ENCODE results near the gene GOLGA6C.
A peak's percentile ranks its signal among the peaks of the same experiment; 100 is the strongest.
"Not testable (repeated sequence)": the region's sequence is repeated elsewhere in the genome, so short reads cannot be mapped to it uniquely, and the experiment has no call there.

The GOLGA6C gene

DNA sequence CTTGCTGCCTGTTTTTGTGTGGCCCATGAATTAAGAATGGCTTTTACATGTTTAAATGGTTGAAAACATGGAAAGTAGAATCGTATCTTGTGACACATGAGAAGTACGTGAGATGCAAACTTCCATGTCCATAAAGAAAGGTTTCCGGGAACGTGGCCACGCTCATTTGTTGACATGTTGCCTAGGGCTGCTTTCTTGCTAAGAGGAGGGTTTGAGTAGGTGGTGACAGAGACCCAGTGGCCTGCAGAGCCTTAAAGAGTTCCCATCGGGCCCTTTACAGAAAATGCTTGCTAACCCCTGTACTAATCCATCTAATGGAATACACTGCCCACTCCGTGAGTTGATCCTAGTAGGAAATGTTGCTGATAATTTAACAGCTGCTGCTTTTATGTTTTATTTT is 31.0 kb upstream of the GOLGA6C start:
- not testable (repeated sequence) for DNase-seq (ENCODE audit: low read depth)

DNA sequence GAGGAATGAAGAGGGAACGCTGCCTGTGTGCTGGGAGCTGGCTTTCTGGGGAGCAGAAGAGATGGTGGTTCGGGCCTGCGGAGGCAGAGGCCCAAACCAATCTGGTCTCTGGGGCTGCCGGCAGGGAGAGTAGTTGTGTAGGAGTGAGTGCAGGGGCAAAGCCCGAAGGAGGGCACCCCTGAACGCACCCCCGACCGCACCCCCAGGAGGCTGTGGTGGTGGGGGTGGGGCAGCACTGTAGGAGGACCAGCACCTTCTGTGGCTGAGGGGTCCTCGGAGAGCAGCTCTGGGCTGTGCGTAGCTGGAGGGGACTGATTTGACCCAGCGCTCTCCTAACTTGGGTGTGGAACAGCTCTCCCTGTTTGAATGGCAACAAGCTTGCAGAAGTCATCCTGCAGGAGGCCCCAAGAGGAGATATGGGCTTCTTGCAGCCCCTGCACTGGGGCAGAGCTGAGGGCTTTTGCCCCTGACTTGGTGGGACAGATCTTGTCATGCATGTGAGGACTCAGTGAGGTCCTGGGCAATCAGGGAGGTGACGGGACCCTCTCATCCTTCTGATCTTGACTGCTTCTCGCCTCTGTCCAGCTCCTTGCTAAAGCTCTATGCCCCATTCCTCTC is 30.4 kb upstream of the GOLGA6C start:
- no peak for DNase-seq (ENCODE audit: low read depth)

DNA sequence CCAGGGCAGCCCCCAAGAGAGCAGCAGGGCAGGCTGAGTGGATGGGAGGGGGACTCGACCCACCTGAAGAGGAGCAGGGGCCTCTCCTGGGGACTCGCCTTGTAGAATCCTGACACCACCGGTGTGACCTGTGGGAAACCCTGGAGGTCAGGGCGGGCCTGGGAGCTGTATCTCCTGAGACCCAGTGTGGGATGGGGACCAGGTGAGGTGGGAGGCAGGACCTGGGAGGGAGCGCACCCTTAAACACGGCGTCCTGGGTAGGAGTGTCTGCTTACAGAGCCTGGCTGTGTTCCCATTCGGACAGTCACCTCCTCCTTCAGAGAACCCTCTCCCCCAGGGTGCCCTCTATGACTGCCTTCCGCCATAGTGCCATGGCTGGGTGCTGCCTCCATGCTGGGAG is 29.3 kb upstream of the GOLGA6C start:
- DNase-seq (ENCODE audit: low read depth): no peak

DNA sequence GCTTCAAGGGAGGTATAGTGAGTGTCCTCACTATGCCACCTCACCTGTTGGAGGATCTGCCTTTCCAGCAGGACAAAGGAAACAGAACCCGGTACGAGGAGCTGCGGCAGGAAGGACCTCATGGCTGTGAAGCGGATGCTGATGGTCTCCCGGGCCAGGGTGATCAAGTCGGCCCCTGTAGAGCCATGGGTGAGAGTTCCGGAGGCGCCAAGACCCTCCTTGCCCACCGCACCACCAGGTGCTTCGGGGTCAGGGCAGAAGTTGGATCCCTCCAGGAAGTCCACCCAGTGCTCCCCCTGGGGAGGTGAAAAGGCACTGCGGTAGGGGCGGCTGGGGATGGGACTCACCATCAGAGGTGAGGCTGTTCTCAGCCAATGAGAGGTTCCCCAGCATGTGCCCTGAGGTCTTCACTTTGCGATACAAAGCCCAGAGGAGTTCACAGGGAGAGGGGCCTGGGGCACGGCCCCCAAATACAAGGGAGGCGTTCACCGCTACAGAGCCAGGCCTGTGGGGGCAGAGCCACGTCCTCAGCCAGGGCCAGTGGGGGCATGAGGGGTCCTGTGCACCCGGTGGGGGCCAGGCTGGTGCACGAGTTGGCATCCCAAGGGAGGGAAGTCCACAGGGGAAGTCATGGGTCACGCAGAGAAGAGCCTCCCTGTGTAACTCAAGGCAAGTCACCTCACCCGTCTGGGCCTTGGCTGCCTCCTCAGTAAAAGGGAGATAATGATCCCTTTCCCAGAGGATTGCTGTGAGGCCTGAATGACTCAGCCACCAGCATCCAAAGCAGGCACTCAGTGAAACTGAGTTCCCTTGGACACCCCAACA is 28.7 kb upstream of the GOLGA6C start:
- DNase-seq (ENCODE audit: low read depth): peak; percentile 13

DNA sequence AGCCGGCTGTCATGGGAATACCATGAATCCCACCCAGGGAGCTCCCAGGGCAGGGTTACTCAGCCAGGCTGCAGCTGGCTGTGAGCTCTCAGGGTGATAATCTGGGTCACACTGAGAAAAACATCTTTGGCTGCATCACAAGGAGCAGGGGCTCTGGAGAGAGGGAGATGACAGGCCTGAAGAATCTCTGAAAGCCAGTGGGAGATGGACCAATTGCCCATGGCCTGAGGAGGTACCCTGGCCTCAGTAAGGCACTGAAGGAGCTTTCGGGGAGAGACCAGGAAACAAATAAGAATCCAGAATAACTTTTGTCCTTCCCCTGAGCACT is 28.2 kb upstream of the GOLGA6C start:
- no peak for DNase-seq (ENCODE audit: low read depth)

DNA sequence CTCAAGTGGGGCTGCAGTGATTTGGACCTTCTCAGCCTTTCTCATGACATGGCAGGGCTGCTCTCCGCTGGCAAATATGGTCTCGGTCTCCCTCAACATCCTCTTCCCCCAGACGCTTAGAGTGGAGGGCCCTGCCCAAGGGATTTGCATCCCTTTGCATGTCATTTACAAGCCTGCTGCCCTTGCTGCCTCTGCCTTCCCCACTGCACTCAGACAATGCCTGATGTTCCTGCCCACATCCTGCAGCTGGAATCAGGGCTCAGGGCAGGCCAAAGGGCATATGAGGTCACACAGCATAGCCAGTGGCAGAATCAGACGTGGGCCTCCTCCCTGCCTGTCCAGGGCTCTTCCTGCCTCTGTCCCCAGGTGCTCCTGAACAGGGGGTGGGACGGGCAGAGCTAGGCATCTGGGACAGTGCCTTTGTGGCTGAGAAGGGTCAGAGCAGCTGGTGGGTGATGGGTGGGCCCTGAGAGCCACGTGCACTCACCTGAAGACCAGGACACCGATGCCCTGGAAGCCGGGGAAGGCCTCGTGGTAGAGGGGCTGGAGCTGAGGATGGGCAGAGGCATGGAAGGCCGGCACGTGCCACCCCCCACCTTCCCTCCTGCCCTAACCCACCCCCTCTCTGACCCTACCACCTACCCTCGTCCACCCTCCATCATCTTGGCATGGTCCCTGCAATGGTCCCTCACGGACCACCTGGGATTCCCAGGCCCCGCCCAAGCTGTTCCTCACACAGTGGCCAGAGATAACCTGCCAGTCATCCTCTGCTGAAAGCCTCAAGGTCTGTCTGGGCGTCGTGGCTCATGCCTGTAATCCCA is 27.4 kb upstream of the GOLGA6C start:
- no peak for DNase-seq (ENCODE audit: low read depth)

DNA sequence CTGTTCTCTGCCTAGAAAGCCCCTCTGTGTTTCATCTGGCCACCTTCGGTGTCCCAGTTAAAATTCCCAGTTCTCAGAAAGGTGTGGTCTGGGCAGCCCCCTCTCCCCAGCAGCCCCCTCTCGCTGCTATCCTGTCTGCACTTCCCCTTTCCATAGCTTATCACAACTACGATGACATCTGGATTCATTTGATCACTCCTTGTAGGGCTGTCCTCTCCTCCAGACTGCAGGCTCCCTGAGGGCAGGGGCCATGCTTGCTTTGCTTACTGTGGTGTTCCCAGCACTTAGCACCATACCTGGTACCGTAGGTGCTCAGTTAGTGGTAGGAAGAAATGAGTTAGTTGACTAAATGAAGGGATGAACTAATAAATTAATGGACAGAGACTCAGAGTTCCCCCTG is 26.3 kb upstream of the GOLGA6C start:
- DNase-seq (ENCODE audit: low read depth): no peak

DNA sequence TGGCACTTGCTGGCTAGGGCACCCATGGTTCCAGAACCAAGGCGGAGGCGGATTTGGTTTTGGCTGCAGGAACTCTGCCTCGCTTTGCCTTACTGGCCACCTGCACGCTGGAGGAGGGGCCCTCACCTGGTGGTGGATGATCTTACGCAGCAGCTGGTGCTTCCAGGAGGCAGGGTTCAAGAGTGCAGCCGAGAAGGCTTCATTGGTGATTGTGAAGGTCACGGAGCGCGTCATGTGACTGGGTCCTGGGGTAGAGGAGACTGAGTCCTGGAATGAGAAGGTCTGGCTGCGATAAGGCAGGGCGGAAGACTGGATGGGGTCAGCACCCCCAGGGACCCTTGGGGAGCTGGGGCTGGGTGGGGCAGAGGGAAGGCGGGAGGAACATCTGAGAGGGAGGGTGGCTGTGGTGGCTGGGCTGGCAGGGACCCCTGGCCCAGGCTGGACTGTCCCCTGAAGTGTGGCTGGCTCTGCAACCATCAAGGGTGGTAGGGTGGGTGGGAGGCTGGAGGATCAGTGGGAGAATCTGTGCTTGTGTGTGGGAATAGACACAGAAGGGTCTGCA is 25.8 kb upstream of the GOLGA6C start:
- no peak for DNase-seq (ENCODE audit: low read depth)

DNA sequence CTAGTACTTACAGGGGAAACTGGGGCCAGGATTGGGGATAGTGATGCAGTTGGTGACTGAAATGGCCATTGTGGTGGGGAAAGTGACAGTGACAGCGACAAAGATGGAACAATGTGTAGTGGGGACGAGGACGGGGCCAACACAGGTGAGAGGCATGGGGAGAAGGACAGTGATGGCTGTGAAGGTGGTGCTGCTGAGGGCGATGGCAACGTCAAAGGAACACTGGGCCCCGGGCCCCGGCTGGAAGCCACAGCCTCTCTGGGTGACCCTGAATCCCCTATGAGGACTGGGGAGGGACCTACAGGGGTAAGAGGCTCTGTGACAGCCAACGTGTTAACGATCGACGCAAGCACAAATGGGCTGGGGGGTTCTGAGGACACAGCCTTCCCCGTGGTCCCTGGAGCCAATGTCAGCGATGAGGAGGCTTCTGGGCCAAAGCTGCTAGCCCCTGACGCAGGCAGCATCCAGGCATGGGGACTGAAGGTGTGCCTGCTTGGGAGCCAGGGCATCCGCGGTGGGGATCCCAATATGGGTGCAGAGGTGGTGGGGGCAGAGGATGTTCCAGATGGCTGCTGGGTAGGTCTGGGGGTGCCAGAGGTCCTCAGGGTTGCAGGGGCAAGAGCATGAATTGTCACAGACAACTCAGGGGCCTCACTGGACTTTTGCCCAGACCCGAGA is 25.2 kb upstream of the GOLGA6C start:
- no peak for DNase-seq (ENCODE audit: low read depth)

DNA sequence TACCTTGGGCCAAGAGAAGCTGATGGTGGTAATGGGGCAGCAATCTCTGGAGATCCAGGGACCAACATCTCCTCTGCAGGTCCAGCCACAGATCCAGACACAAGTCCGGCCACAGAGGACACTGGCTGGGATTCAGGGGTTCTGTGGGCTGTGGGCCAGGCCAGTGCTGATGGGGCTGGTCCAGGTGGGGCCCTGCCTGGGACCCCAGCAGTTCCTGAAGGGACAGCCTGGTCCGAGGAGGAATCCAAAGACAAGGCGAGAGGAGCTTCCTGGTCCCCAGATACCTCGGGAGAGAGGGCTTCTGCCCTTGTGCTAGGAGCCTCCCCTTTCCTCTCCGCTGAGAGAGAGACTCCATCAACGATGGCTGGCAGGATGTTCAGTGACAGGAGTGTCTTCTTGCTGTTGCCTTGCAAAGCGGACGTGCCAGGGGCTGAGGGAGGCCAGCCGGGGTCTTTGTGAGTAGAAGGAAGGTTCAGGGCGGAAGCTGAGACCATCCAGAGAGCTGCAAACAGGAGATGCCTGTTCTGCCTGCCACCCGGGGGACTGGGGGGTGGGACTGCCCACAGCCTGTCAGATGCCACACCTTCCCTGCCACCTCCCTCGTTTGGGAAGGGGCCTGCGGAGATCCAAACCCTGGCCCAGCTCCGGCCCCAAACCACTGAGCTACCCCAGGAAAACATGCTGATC is 24.5 kb upstream of the GOLGA6C start:
- DNase-seq (ENCODE audit: low read depth): no peak

DNA sequence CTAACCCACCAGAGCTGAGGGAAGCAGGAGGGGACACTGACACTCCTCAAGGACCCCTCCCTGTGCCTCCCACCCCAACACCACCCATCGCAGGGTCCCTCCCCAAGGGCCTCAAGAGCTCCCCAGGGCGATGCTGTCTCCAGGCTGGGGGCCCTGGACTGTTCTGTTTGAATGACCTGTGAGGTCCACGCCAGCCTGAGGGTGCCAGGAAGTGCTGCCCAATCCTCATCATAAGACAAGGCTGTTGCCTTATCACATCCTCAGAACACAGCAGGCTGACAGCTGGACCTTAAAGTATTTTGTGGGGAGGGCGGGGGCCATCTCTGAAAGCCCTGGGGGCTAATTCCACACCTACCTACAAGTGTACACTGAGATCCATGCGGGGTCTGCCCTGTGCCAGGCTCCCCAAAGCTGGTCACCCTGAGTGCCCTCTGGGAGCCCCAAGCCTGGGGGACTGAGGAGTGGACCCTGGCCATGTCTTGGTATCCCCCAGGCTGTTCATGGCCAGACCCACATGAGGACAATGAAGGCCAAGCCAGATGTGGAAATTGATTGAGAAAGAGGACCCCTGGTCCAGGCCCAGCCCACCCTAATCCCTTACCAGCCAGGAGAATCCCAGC is 23.8 kb upstream of the GOLGA6C start:
- no peak for DNase-seq (ENCODE audit: low read depth)

DNA sequence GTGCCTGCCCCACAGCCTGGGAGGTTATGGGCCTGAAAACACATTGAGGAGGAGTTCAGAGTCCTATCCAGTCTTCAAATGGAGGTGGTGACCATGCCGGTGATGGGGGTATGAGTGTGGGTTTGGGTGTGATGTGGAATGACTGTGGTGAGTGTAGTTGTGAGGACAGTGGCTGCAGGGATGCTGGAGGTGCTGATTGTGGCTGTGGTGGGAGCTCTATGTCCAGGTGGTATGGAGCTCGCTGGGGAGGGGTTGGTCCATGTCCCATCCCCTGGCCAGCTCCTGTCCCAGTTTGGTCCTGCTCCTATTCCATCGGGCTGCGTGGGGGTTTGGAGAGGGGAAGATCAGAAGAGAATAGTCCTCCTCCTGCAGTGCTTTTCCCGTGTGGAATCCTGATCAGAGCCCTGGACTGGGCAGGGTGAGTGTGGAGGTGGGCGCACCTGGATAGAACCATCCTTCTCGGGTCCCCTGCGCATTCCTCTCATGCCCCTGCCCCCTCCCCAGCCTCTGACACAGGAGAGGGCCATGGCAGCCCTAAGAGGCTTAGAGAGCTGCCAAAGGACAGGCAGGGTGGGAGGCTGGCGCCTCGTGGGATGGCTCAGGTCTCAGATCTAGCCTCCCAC is 23.0 kb upstream of the GOLGA6C start:
- no peak for DNase-seq (ENCODE audit: low read depth)

DNA sequence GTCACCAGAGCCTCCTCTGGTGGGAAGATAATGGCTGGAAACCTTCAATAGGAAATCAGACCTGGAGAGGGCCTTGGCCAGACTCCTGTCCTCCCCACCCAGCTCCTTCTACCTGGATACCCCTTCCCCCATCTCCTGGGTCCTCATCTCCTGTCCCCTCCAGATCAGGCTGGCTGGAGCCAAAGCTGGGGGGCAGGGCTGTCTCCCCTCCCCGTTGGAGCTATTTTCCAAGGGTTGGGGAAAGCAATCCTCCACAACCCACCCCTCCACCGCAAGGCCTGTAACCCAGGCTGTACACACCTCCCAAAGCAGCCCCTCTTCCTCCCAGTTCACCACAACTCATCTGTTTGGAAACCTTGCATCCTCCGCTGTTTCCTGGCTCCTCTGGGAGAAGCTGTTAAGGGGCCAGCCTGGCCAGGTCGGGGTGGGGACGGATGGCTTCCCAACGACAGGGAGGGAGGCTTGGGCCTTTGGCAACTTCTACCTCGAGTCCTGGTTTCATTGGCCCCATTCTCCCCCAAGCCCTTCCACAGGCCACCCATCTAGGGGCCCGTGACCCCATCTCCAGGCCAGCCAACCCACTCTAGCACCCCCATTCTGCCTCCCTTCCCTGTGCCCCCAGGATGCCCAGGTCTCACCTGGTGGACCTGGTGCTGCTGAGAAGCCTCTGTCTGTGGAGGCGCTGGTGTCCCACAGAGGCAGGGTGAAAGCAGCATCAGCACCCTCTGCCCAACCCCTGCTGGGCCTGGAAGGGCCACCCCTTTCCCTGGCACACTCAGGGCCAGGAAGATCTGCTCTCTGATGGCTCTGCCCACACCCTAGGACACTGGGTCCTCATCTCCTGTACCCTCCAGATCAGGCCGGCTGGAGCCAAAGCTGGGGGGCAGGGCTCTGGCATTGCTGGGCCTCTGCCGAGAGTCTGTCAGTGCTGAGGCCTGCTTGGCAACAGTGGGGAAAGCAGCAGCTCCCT is 22.1 kb upstream of the GOLGA6C start:
- DNase-seq (ENCODE audit: low read depth): no peak

DNA sequence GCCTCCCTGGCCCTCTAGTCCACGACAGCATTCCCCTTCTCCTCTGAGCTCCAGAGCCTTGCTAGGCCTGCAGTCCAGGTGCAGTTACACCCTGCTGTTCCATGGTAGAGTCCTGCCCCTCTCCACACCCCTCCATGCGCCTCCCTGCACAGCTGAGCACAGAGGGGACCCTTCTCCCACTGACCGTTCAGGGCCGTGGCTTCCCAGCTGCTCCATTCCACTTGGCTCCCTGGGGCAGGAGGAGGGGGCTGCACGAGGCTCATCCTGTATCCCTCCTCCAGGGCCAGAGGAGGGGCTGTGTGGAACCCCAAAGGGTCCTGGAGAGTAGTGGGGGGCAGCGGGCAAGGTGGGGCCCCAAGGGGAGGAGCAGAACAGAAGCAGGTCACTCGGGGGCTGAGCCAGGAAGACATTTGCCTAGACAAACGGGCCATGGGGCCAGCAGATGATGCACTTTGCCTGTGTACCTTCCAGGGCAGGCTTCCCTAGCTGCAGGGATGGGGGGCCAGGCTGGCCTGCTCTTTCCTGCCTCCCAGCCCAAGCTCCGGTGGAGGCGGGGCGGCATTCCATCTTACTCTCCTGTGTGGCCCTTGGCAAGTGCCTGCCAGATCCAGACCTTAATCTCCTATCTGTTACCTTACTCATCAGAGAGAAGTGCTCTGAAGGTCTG is 20.7 kb upstream of the GOLGA6C start:
- no peak for DNase-seq (ENCODE audit: low read depth)

DNA sequence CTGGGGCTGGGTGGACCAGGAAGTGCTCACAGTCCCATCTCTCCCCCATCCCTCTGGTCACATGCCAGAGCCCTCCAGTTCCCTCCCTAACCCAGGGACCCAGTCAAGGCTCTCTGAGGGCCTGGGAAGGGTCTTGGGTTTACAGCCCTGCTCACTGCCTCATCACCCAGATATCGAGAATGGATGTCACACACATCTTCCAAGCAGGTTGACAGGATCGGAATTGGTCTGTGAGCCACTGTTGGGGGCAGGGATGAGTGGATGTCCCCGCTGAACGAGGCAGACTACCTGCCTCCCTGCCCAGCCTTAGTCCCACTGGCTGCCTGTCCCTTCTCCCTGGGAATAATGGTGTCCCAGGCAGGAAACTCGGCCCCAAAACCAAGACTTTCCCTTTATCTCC is 20.0 kb upstream of the GOLGA6C start:
- DNase-seq (ENCODE audit: low read depth): no peak

DNA sequence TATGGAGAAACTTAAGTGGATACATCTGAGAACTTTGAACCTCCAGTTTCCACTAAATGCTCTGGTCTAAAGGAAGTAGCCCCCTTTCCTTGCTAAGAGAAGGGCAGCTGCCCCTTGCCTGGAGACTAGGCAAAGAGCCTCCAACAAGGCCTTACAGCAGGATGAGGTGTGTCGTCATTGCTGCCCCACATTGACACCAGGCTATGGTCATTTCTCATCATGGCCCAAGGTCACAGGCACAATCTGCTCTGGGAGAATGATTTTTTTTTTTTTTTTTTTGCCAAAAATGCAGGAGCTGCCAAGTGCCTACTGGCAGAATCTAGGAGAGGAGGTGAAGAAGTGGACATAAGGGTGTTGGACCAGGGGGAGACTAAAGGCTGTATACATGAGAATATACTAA is 12.4 kb upstream of the GOLGA6C start:
- DNase-seq (ENCODE audit: low read depth): not testable (repeated sequence)

DNA sequence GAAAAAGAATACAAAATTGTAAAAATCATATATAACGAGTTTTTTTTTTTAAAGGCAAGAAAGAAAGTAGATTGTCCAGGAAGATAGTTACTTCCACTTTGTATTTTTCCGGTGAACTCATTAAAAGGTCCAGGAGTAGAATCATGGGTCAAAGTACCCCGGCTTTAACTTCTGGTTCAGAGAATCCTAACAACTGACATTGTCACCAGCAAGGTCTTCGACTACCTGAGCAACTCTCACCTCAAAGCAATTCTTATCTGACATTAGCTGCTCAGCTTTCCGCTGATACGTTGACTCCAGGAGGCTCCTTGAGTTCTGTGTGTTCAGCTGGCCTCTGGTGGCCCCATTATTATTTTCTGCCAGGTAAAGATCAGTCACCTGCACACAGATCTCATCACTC is 9.1 kb upstream of the GOLGA6C start:
- DNase-seq (ENCODE audit: low read depth): not testable (repeated sequence)

DNA sequence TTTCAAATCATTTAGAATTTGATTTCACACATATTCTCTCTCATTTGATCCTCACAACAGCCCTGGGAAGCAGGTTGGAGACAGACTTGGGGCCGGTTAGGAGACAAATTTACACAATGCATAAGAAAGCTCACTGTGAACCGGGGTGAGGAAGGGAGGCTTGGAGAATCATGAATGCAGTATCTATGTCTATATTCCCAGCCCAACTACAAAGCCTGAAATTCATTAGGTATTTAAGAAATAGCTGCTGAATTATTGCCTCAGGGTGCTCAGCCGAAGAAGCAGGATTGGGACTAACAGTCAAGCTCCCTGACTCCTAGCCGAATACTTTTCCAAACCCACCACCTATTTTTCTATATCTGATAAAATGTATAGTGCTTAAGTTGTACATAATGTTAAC is 8.4 kb upstream of the GOLGA6C start:
- DNase-seq (ENCODE audit: low read depth): no peak

DNA sequence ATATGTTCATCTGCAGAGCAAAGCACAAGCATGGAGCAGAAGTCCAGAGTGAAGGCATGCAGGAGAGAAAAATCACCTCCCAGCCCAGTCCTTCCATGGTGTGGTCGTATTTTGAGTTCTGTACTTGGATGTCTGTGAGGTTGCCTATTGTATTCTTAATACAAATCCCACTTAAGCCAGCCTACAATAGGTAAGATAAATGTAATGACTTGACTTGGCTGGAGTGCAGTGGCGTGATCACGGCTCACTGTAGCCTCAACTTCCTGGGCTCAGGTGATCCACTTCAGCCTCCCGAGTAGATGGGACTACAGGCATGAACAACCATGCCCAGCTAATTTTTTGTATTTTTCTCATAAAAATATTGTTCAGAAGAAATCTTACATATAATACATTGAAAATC is 6.8 kb upstream of the GOLGA6C start:
- DNase-seq (ENCODE audit: low read depth): not testable (repeated sequence)

All from stromal cell of bone marrow (primary cell).